Activated B cell treated with CpG ODN at 0.5 μM for 24 hours (primary cell): ENCODE data around the gene TMEM168. TPM values are rescaled to one million over a fixed set of nuclear protein-coding genes. Genes with fewer than 3 reads are reported as not detected.

Experiments used
- ATAC-seq: fragments of 200-7000 bp; cut with Tn5 transposase; one replicate; pipeline ENCODE4 v1.10.0; 2021; ENCODE audit warnings: low read depth, mild to moderate bottlenecking, moderate library complexity
- CTCF ChIA-PET: fragments of 350-600 bp; sonication (Branson Sonifier 250); formaldehyde crosslinking; loops from one replicate; lab custom pipeline; 2021; ENCODE audit warnings: antibody characterized with exemption; lab: Charles Lee
- POLR2A ChIA-PET: fragments of 350-600 bp; sonication (Branson Sonifier 250); formaldehyde crosslinking; loops from one replicate; lab custom pipeline; 2021; ENCODE audit warnings: antibody characterized with exemption; lab: Charles Lee
- DNase-seq: peaks from one replicate; pipeline ENCODE4 v3.0.0; 2022
- H3K27ac Mint-ChIP-seq: one replicate; pipeline ENCODE4 v1.8.0; 2020; ENCODE audit warnings: mixed read lengths
- H3K27me3 Mint-ChIP-seq: one replicate; pipeline ENCODE4 v1.8.0; 2021; ENCODE audit warnings: mixed read lengths
- H3K36me3 Mint-ChIP-seq: one replicate; pipeline ENCODE4 v1.8.0; 2021; ENCODE audit warnings: low read depth, mixed read lengths
- H3K4me1 Mint-ChIP-seq: one replicate; pipeline ENCODE4 v1.8.0; 2021; ENCODE audit warnings: mixed read lengths
- H3K4me3 Mint-ChIP-seq: one replicate; pipeline ENCODE4 v1.8.0; 2020; ENCODE audit warnings: mild to moderate bottlenecking, mixed read lengths
- H3K9me3 Mint-ChIP-seq: one replicate; pipeline ENCODE4 v1.8.0; 2020; ENCODE audit warnings: mixed read lengths
- CTCF ChIP-seq: fragments of 200-600 bp; IDR thresholded peaks from one replicate; pipeline ENCODE4 v1.8.0; 2022; ENCODE audit warnings: antibody characterized with exemption, mild to moderate bottlenecking
- intact Hi-C: fragments of 100-400 bp; cut with micrococcal nuclease; formaldehyde crosslinking; loops from one replicate; pipeline ENCODE4 v1.15.1; 2024
- total RNA-seq: library from RNA; stranded (reverse); gene quantifications from 2 replicates; pipeline ENCODE4 v1.2.3, GENCODE V29; 2022

TMEM168 gene
- total RNA-seq, 1 donor from 2014 or later: 24.2 TPM

DNA sequence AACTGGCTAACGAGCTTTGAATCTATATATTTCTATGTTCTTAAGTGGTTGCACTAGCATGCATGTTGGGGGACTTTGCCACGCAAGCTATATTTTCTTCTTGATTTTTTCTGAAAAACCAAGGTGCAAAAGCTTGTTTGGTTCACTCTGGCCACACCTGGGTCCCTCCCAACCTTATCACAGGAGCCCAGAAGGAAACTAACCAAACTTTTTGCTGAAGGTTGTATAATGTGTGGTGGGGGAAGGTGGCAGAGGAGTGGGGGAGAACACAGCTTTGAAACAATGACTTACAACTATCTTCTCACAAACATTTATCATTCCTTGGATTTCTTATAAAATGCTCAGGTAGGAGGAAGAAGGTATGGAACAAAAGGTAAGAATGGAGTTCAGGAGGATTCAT lies 75.3 kb downstream of the TMEM168 start:
- H3K4me1 Mint-ChIP-seq: no peaks in the 10 kb centered on the region
- no peak overlapping the region for H3K4me3 Mint-ChIP-seq
- CTCF ChIA-PET: no interaction called here
- no peak overlapping the region for H3K27ac Mint-ChIP-seq
- H3K36me3 Mint-ChIP-seq: no peaks in the 10 kb centered on the region
- no peak for DNase-seq
- no peak for ATAC-seq
- H3K9me3 Mint-ChIP-seq: no peaks in the 10 kb centered on the region
- intact Hi-C loops: no loop called here
- no peak for TF ChIP-seq CTCF
- H3K27me3 Mint-ChIP-seq: no peaks in the 10 kb centered on the region
- POLR2A ChIA-PET: no interaction called here
